ENCODE results near the gene UNC5B.

DNA sequence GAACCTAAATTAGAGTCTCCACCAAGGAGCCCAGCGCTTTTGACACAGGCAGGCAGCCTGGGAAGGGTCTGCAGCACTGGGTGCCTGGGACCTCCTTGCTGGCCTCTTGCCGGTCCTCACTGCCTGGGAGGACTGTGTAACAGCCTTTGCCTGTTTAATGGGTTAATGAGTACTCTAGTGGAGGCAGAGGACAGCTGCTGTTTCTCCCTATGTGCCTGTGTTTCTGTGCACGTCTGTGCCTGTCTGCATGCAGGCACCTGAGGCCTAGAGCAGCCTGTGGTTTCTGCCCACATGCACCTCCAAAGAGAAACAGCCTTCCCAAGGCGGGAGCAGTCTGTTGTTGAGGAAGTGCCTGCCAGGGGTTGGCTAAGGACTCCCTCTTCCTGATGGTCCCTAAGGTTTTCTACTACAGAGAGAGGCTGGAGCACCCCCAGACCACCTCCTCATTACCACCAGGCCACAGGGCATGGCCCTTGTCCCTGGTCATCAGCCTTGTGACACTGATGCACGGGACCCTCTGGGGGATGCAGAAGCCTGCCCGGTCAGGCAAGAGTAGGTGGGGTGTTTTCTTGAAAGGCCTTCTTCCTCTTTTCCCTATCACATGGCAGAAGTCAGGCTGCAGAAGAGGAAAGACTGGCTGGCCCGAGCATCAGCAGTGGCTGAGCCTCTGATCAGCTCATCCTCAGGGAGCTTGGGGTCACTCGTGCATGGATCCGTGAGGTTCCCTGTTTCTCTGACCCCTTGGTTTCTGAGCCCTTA lies 120.9 kb downstream of the UNC5B start:
- TF ChIP-seq, protein P1, sequence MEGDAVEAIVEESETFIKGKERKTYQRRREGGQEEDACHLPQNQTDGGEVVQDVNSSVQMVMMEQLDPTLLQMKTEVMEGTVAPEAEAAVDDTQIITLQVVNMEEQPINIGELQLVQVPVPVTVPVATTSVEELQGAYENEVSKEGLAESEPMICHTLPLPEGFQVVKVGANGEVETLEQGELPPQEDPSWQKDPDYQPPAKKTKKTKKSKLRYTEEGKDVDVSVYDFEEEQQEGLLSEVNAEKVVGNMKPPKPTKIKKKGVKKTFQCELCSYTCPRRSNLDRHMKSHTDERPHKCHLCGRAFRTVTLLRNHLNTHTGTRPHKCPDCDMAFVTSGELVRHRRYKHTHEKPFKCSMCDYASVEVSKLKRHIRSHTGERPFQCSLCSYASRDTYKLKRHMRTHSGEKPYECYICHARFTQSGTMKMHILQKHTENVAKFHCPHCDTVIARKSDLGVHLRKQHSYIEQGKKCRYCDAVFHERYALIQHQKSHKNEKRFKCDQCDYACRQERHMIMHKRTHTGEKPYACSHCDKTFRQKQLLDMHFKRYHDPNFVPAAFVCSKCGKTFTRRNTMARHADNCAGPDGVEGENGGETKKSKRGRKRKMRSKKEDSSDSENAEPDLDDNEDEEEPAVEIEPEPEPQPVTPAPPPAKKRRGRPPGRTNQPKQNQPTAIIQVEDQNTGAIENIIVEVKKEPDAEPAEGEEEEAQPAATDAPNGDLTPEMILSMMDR (IDR thresholded peaks at IDR 0.05; ENCODE audit: poor library complexity) = no peak
- no peak for TF ChIP-seq EZH2phosphoT487 (IDR thresholded peaks at IDR 0.05; ENCODE audit: low read depth, severe bottlenecking, unreplicated experiment)
